OCI-LY1 (cell line): ENCODE measurements around the gene RAX2.

Experiments used
- H2AFZ ChIP-seq: fragments of 200-600 bp; sonication (generic), shearing (Covaris generic); 2 replicates; pipeline ENCODE4 v1.6.0; 2014; ENCODE audit warnings: antibody characterized with exemption, mild to moderate bottlenecking, low read length
- H3F3A ChIP-seq: fragments of 200-600 bp; sonication (generic), shearing (Covaris generic); 2 replicates; pipeline ENCODE4 v1.6.0; 2014; ENCODE audit warnings: mild to moderate bottlenecking, antibody characterized with exemption, low read length, moderate library complexity; ENCODE audit not compliant: insufficient read depth
- H3K27ac ChIP-seq: fragments of 200-600 bp; sonication (generic); 2 replicates; pipeline ENCODE4 v1.5.1; 2014; ENCODE audit warnings: low read length, mixed run types, mild to moderate bottlenecking, low read depth; ENCODE audit not compliant: poor library complexity, severe bottlenecking
- H3K27me3 ChIP-seq: fragments of 200-600 bp; sonication (generic); 2 replicates; pipeline ENCODE4 v1.6.0; 2014; ENCODE audit warnings: antibody characterized with exemption, mild to moderate bottlenecking, low read length, moderate library complexity; ENCODE audit not compliant: insufficient read depth
- H3K36me3 ChIP-seq: fragments of 200-600 bp; sonication (generic); 2 replicates; pipeline ENCODE4 v1.6.1; 2014; ENCODE audit warnings: mild to moderate bottlenecking, antibody characterized with exemption, low read length, moderate library complexity, mixed read lengths; ENCODE audit not compliant: insufficient read depth
- H3K4me1 ChIP-seq: fragments of 200-600 bp; sonication (generic); 2 replicates; pipeline ENCODE4 v1.5.1; 2014; ENCODE audit warnings: mild to moderate bottlenecking, low read length, moderate library complexity; ENCODE audit not compliant: insufficient read depth, severe bottlenecking
- H3K4me2 ChIP-seq: fragments of 200-600 bp; sonication (generic), shearing (Covaris generic); 2 replicates; pipeline ENCODE4 v1.6.1; 2014; ENCODE audit warnings: low read length
- H3K4me3 ChIP-seq: fragments of 200-600 bp; sonication (generic); 2 replicates; pipeline ENCODE4 v1.5.1; 2014; ENCODE audit warnings: low read length, low read depth, mild to moderate bottlenecking, mixed read lengths; ENCODE audit not compliant: poor library complexity, severe bottlenecking
- H3K79me2 ChIP-seq: fragments of 200-600 bp; shearing (Covaris generic); 2 replicates; pipeline ENCODE4 v1.6.1; 2016; ENCODE audit warnings: mixed run types, low read length, mixed read lengths; ENCODE audit not compliant: insufficient read depth
- H3K9ac ChIP-seq: fragments of 200-600 bp; sonication (generic), shearing (Covaris generic); 2 replicates; pipeline ENCODE4 v1.6.1; 2014; ENCODE audit warnings: mild to moderate bottlenecking, low read length, mixed read lengths
- H3K9me2 ChIP-seq: fragments of 200-600 bp; sonication (generic), shearing (Covaris generic); 2 replicates; pipeline ENCODE4 v1.6.1; 2014; ENCODE audit warnings: low read depth, mild to moderate bottlenecking, low read length, mixed read lengths
- H3K9me3 ChIP-seq: fragments of 200-600 bp; shearing (Covaris generic); 2 replicates; pipeline ENCODE4 v1.6.1; 2014; ENCODE audit warnings: low read length, mixed read lengths
- H4K20me1 ChIP-seq: fragments of 200-600 bp; sonication (generic), shearing (Covaris generic); 2 replicates; pipeline ENCODE4 v1.6.0; 2016; ENCODE audit warnings: mild to moderate bottlenecking, low read length; ENCODE audit not compliant: insufficient read depth
- EZH2 ChIP-seq: fragments of 200-600 bp; sonication (generic), shearing (Covaris generic); IDR thresholded peaks from 2 replicates; pipeline ENCODE4 v1.8.0; 2017; ENCODE audit warnings: borderline replicate concordance, mixed run types, mild to moderate bottlenecking, antibody characterized with exemption, low read length, moderate library complexity, mixed read lengths
- TF ChIP-seq, protein P1 (sequence below): fragments of 200-600 bp; sonication (generic), shearing (Covaris generic); IDR thresholded peaks from 2 replicates; pipeline ENCODE4 v1.5.1; 2017; ENCODE audit warnings: mild to moderate bottlenecking, antibody characterized with exemption, low read length, moderate library complexity, mixed read lengths

The RAX2 gene

DNA sequence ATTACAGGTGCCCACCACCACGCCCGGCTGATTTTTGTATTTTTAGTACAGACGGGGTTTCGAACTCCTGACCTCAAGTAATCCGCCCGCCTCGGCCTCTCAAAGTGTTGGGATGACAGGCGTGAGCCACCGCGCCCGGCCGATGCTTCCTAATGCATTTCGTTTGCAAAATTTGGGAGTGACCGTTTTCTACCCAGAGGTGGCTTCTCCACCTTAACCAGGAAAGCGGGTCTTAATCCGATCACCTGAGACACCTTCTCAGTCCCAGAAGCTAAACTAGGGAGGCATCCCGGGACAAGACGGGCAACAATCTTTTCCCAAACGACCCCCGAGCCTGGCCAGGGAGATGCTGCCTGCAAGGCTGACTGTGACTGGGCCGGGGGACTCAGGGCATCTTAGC lies 29.0 kb upstream of the RAX2 start:
- Histone ChIP-seq H3K9ac (no peak overlapping the region), H3K4me3 (no peak overlapping the region), H3K79me2 (no peaks in the 10 kb centered on the region), H3K27me3 (no peaks in the 10 kb centered on the region; the same call in 1 of the 2 replicates), H3K36me3 (no peaks in the 10 kb centered on the region), H3F3A (no peaks in the 10 kb centered on the region), H2AFZ (no peak overlapping the region), H3K4me2 (no peak overlapping the region), H4K20me1 (no peaks in the 10 kb centered on the region), H3K4me1 (no peaks in the 10 kb centered on the region), H3K9me3 (peaks cover 3% of the 10 kb centered on the region; the same call in 1 of the 2 replicates), H3K27ac (no peak overlapping the region), H3K9me2 (no peaks in the 10 kb centered on the region)
- TF ChIP-seq EZH2 = no peak
- TF ChIP-seq, protein P1, sequence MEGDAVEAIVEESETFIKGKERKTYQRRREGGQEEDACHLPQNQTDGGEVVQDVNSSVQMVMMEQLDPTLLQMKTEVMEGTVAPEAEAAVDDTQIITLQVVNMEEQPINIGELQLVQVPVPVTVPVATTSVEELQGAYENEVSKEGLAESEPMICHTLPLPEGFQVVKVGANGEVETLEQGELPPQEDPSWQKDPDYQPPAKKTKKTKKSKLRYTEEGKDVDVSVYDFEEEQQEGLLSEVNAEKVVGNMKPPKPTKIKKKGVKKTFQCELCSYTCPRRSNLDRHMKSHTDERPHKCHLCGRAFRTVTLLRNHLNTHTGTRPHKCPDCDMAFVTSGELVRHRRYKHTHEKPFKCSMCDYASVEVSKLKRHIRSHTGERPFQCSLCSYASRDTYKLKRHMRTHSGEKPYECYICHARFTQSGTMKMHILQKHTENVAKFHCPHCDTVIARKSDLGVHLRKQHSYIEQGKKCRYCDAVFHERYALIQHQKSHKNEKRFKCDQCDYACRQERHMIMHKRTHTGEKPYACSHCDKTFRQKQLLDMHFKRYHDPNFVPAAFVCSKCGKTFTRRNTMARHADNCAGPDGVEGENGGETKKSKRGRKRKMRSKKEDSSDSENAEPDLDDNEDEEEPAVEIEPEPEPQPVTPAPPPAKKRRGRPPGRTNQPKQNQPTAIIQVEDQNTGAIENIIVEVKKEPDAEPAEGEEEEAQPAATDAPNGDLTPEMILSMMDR = no peak

DNA sequence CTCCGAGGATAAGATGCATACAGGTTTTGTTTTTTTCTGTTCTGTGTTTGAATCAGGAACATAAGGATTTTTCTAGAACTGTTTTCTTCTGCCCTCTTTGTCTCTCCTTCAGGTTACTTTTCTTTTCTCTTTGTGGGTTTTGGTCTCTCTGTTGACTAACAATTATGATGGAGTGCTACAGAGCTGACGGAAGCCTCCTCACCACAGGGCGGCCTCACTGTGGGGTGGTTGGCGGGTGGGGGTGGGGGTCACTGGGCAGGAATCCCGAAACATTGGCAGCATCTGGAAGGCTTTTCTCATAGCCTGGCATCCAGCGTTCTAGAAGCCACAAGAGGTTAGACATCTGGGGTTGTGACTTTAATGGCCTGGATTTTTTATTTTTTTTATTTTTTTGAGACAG lies 26.1 kb upstream of the RAX2 start:
- Histone ChIP-seq H3K9me3 (peaks cover 3% of the 10 kb centered on the region; the same call in 1 of the 2 replicates), H3K4me3 (no peak overlapping the region), H3K4me1 (no peaks in the 10 kb centered on the region), H2AFZ (no peak overlapping the region), H3K79me2 (no peaks in the 10 kb centered on the region), H4K20me1 (no peaks in the 10 kb centered on the region), H3K36me3 (no peaks in the 10 kb centered on the region), H3K27me3 (no peaks in the 10 kb centered on the region; the same call in 1 of the 2 replicates), H3K27ac (no peak overlapping the region), H3F3A (no peaks in the 10 kb centered on the region), H3K9me2 (no peaks in the 10 kb centered on the region), H3K9ac (no peak overlapping the region), H3K4me2 (no peak overlapping the region)
- no peak for TF ChIP-seq EZH2
- TF ChIP-seq, protein P1 = no peak

DNA sequence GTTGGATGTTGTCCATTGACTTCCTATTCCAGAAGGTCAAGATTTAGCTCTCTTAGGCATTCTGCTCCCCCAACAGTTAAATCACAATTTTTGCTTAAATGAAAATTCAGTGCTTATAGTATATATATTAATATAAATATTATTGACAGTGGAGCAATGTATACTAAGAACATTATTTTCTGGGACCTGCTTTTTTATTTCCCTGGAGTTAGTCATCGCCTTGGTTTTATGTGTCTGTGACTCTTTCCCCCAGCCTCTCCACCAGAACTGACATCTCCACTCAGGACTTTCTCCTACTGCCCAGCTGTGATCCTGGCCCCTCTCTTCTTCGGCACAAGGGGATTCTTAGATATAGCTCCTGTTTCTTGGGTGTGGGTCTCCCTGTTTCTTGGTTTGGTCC lies 24.3 kb upstream of the RAX2 start:
- Histone ChIP-seq H3K36me3 (no peaks in the 10 kb centered on the region), H3K79me2 (no peaks in the 10 kb centered on the region), H3F3A (no peaks in the 10 kb centered on the region), H3K4me1 (no peaks in the 10 kb centered on the region), H3K9me3 (peaks cover 3% of the 10 kb centered on the region; the same call in 1 of the 2 replicates), H3K27me3 (peaks cover 3% of the 10 kb centered on the region; the same call in 1 of the 2 replicates), H3K27ac (no peak overlapping the region), H3K9me2 (no peaks in the 10 kb centered on the region), H3K9ac (no peak overlapping the region), H4K20me1 (no peaks in the 10 kb centered on the region), H2AFZ (no peak overlapping the region), H3K4me3 (no peak overlapping the region), H3K4me2 (no peak overlapping the region)
- TF ChIP-seq, protein P1 = no peak
- no peak for TF ChIP-seq EZH2
